B cell (primary cell): ENCODE data around the gene MINPP1. TPM values are rescaled to one million over a fixed set of nuclear protein-coding genes. Genes with fewer than 3 reads are reported as not detected.

Experiments
- ATAC-seq: fragments of 200-7000 bp; cut with Tn5 transposase; one replicate; pipeline ENCODE4 v1.10.0; 2021; ENCODE audit warnings: low read depth, mild to moderate bottlenecking, moderate number of reproducible peaks, moderate library complexity
- CTCF ChIA-PET: fragments of 350-600 bp; sonication (Branson Sonifier 250); formaldehyde crosslinking; loops from one replicate; lab custom pipeline; 2021; ENCODE audit warnings: antibody characterized with exemption, inconsistent platforms; lab: Charles Lee
- POLR2A ChIA-PET: fragments of 350-600 bp; sonication (Branson Sonifier 250); formaldehyde crosslinking; loops from one replicate; lab custom pipeline; 2021; ENCODE audit warnings: antibody characterized with exemption; lab: Charles Lee
- DNase-seq: peaks from one replicate; pipeline ENCODE4 v3.0.0; 2013
- H2AFZ ChIP-seq: 2 replicates; pipeline ENCODE4 v1.6.1; 2012; ENCODE audit warnings: mild to moderate bottlenecking, low read depth, low read length; ENCODE audit not compliant: insufficient read depth, poor library complexity, severe bottlenecking
- H3K27ac ChIP-seq, 2 donors: 1 replicate in 1 of 2; 2 replicates in 1 of 2; pipeline ENCODE4 v1.5.1; 2012 to 2013; ENCODE audit warnings: low read length in 2 of 2, mild to moderate bottlenecking in 2 of 2, moderate library complexity in 1 of 2
- H3K27me3 ChIP-seq, 4 experiments: fragments of 200-600 bp in 1 of 4; sonication (generic) in 1 of 4; replicated peaks in 1 of 4; 1 replicate in 2 of 4; 2 replicates in 2 of 4; pipeline versions ENCODE4 v1.6.1 to v1.7.0; 2013 to 2016; ENCODE audit warnings: low read length in 3 of 4, mild to moderate bottlenecking in 2 of 4, mixed read lengths in 1 of 4, moderate library complexity in 1 of 4; ENCODE audit not compliant: insufficient read depth in 4 of 4, control insufficient read depth in 3 of 4; ENCODE audit errors: control extremely low read depth in 1 of 4
- H3K36me3 ChIP-seq, 2 experiments: replicated peaks in 1 of 2; 1 replicate in 1 of 2; 2 replicates in 1 of 2; pipeline versions ENCODE4 v1.6.1 to v1.7.1; 2013; ENCODE audit warnings: low read length in 1 of 2; ENCODE audit not compliant: insufficient read depth in 2 of 2, control insufficient read depth in 1 of 2; ENCODE audit errors: control extremely low read depth in 1 of 2, extremely low read depth in 1 of 2
- H3K4me1 ChIP-seq, 2 donors: fragments of 200-600 bp in 1 of 2; sonication (generic) in 1 of 2; 1 replicate in 1 of 2; 2 replicates in 1 of 2; pipeline versions ENCODE4 v1.5.1 to v1.6.1; 2013 to 2017; ENCODE audit warnings: low read length in 2 of 2; ENCODE audit not compliant: control insufficient read depth in 2 of 2, insufficient read depth in 2 of 2
- H3K4me2 ChIP-seq: replicated peaks from 2 replicates; pipeline ENCODE3; 2012; ENCODE audit warnings: mild to moderate bottlenecking, low read depth, low read length; ENCODE audit not compliant: poor library complexity, severe bottlenecking
- H3K4me3 ChIP-seq, 5 experiments: fragments of 200-600 bp in 1 of 5; sonication (generic) in 1 of 5; 1 replicate in 3 of 5; 2 replicates in 2 of 5; pipeline versions ENCODE4 v1.5.1 to v1.7.0; 2011 to 2016; ENCODE audit warnings: low read length in 4 of 5, mild to moderate bottlenecking in 4 of 5, low read depth in 2 of 5, control low read depth in 1 of 5, moderate library complexity in 1 of 5; ENCODE audit not compliant: insufficient read depth in 1 of 5; ENCODE audit errors: control extremely low read depth in 1 of 5, extremely low read depth in 1 of 5
- H3K79me2 ChIP-seq: fragments of 200-600 bp; sonication (generic); one replicate; pipeline ENCODE4 v1.6.0; 2016; ENCODE audit warnings: low read length; ENCODE audit not compliant: control insufficient read depth, insufficient read depth
- H3K9ac ChIP-seq: fragments of 200-600 bp; sonication (generic); 2 replicates; pipeline ENCODE4 v1.6.1; 2017; ENCODE audit warnings: mild to moderate bottlenecking, low read length, moderate library complexity
- H3K9me3 ChIP-seq, 3 donors: one replicate each; pipeline versions ENCODE4 v1.6.1 to v1.7.1; 2013; ENCODE audit warnings: low read length in 2 of 3; ENCODE audit not compliant: control insufficient read depth in 2 of 3, insufficient read depth in 1 of 3; ENCODE audit errors: control extremely low read depth in 1 of 3
- H4K20me1 ChIP-seq: 2 replicates; pipeline ENCODE4 v1.6.0; 2012; ENCODE audit warnings: mild to moderate bottlenecking, low read length; ENCODE audit not compliant: insufficient read depth, control insufficient read depth, poor library complexity, severe bottlenecking
- H3K27ac Mint-ChIP-seq: one replicate; pipeline ENCODE4 v1.8.0; 2021; ENCODE audit warnings: mixed read lengths
- H3K27me3 Mint-ChIP-seq: one replicate; pipeline ENCODE4 v1.8.0; 2021; ENCODE audit warnings: mixed read lengths
- H3K4me1 Mint-ChIP-seq: one replicate; pipeline ENCODE4 v1.8.0; 2021; ENCODE audit warnings: mixed read lengths
- H3K4me3 Mint-ChIP-seq: one replicate; pipeline ENCODE4 v1.8.0; 2021; ENCODE audit warnings: mixed read lengths
- H3K9me3 Mint-ChIP-seq: one replicate; pipeline ENCODE4 v1.8.0; 2022; ENCODE audit warnings: mixed read lengths; ENCODE audit not compliant: insufficient read depth
- EZH2 ChIP-seq: IDR thresholded peaks from 2 replicates; pipeline ENCODE4 v1.6.1; 2012; ENCODE audit warnings: borderline replicate concordance, low read depth, mild to moderate bottlenecking, moderate library complexity, low read length; ENCODE audit not compliant: insufficient read depth, poor library complexity, severe bottlenecking
- WGBS: methylation state at CpG from one replicate; pipeline ENCODE4 v1.1.5; 2013; ENCODE audit warnings: missing lambda C conversion rate; ENCODE audit not compliant: insufficient coverage; 5-methylcytosine and 5-hydroxymethylcytosine counted together
- intact Hi-C: fragments of 100-400 bp; cut with micrococcal nuclease; formaldehyde crosslinking; loops from one replicate; pipeline ENCODE4 v1.10.0; 2022
- polyA plus RNA-seq: library from polyadenylated mRNA; depleted of rRNA; stranded (reverse); fragments of >200 nt; gene quantifications from 2 replicates; pipeline ENCODE4 v1.2.3, GENCODE V29; 2012
- total RNA-seq, 2 donors: library from RNA; stranded (reverse); fragments of 120-200 nt in 1 of 2; gene quantifications; 1 replicate in 1 of 2; 2 replicates in 1 of 2; pipeline versions ENCODE4 v1.2.3 to v1.2.4, GENCODE V29; 2013 to 2022
- TF ChIP-seq, protein P1 (sequence below): fragments of 200-600 bp; IDR thresholded peaks from one replicate; pipeline ENCODE4 v1.8.0; 2022; ENCODE audit warnings: antibody characterized with exemption, mild to moderate bottlenecking

Gene MINPP1
- total and polyA plus RNA-seq, 2 donors (not counting 1 experiment from before 2014, with no cell fraction given), result 2.7 to 9.4 TPM

- ChIA-PET POLR2A (no interaction called here), CTCF (no interaction called here)
- no peaks in the 10 kb centered on the region for H3K4me1 ChIP-seq
- H2AFZ ChIP-seq, result no peak overlapping the region
- TF ChIP-seq, protein P1, sequence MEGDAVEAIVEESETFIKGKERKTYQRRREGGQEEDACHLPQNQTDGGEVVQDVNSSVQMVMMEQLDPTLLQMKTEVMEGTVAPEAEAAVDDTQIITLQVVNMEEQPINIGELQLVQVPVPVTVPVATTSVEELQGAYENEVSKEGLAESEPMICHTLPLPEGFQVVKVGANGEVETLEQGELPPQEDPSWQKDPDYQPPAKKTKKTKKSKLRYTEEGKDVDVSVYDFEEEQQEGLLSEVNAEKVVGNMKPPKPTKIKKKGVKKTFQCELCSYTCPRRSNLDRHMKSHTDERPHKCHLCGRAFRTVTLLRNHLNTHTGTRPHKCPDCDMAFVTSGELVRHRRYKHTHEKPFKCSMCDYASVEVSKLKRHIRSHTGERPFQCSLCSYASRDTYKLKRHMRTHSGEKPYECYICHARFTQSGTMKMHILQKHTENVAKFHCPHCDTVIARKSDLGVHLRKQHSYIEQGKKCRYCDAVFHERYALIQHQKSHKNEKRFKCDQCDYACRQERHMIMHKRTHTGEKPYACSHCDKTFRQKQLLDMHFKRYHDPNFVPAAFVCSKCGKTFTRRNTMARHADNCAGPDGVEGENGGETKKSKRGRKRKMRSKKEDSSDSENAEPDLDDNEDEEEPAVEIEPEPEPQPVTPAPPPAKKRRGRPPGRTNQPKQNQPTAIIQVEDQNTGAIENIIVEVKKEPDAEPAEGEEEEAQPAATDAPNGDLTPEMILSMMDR, result no peak
- no peak for TF ChIP-seq EZH2
- no peak overlapping the region for H3K27ac Mint-ChIP-seq
- WGBS, result no CpG with 5 or more reads among the region's 1 CpG
- H3K4me2 ChIP-seq, result no peak overlapping the region
- peaks cover 5% of the 10 kb centered on the region for H3K9me3 Mint-ChIP-seq
- no peaks in the 10 kb centered on the region for H3K9me3 ChIP-seq
- no peak overlapping the region for H3K27ac ChIP-seq
- no peaks in the 10 kb centered on the region for H3K4me1 Mint-ChIP-seq
- H3K9ac ChIP-seq, result no peak overlapping the region
- no peak overlapping the region for H3K4me3 Mint-ChIP-seq
- H3K79me2 ChIP-seq, result no peaks in the 10 kb centered on the region
- DNase-seq, result no peak
- ATAC-seq, result no peak
- H3K4me3 ChIP-seq, result no peak overlapping the region
- no peaks in the 10 kb centered on the region for H4K20me1 ChIP-seq
- H3K27me3 Mint-ChIP-seq, result peaks cover 7% of the 10 kb centered on the region
- intact Hi-C loops, result no loop called here
- H3K36me3 ChIP-seq, result no peaks in the 10 kb centered on the region
- no peaks in the 10 kb centered on the region for H3K27me3 ChIP-seq
Measured at GRCh38 chr10:87558333-87558732, 53.6 kb downstream of the MINPP1 start.

DNA sequence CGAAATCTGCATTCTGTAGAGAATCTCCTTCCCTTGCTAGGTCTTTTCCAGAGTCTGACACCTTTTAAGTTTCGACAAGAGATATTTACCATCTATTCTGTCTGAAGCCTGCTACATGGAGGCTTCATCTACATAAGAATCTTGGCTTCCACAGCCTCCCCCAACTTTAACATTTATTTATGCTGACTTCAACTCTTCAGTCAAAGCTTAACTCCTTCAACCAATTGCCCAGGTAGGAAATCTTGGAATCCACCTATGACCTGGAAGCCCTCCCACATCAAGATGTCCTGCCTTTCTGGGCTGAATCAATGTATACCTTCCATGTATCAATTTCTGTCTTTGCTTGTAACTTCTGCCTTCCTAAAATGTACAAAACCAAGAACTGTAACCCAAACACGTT lies 54.7 kb downstream of the MINPP1 start:
- ATAC-seq (no peak), DNase-seq (no peak)
- Mint-ChIP-seq H3K4me3 (no peak overlapping the region), H3K9me3 (peaks cover 5% of the 10 kb centered on the region), H3K27ac (no peak overlapping the region), H3K4me1 (no peaks in the 10 kb centered on the region), H3K27me3 (peaks cover 9% of the 10 kb centered on the region)
- no peaks in the 10 kb centered on the region for H3K4me1 ChIP-seq
- H3K27ac ChIP-seq, result no peak overlapping the region
- ChIA-PET POLR2A (no interaction called here), CTCF (no interaction called here)
- H3K79me2 ChIP-seq, result no peaks in the 10 kb centered on the region
- H3K9ac ChIP-seq, result no peak overlapping the region
- no peak for TF ChIP-seq EZH2
- TF ChIP-seq, protein P1, result no peak
- no peaks in the 10 kb centered on the region for H4K20me1 ChIP-seq
- H2AFZ ChIP-seq, result no peak overlapping the region
- WGBS, result 72% methylated on average over 3 of the region's 3 CpGs
- no peak overlapping the region for H3K4me3 ChIP-seq
- no peaks in the 10 kb centered on the region for H3K36me3 ChIP-seq
- intact Hi-C loops, result no loop called here
- H3K27me3 ChIP-seq, result no peaks in the 10 kb centered on the region
- no peak overlapping the region for H3K4me2 ChIP-seq
- H3K9me3 ChIP-seq, result peaks cover 0 to 9% (median 0%) of the 10 kb centered on the region in 3 donors
